ENCODE results near the gene SERPINA5. TPM values are rescaled to one million over a fixed set of nuclear protein-coding genes. Genes with fewer than 3 reads are reported as not detected.

Gene SERPINA5, protein sequence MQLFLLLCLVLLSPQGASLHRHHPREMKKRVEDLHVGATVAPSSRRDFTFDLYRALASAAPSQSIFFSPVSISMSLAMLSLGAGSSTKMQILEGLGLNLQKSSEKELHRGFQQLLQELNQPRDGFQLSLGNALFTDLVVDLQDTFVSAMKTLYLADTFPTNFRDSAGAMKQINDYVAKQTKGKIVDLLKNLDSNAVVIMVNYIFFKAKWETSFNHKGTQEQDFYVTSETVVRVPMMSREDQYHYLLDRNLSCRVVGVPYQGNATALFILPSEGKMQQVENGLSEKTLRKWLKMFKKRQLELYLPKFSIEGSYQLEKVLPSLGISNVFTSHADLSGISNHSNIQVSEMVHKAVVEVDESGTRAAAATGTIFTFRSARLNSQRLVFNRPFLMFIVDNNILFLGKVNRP
- polyA plus RNA-seq = 4.7 TPM in 1 of 2 replicates, not detected in the other
- not detected in 2 replicates for polyA minus RNA-seq

DNA sequence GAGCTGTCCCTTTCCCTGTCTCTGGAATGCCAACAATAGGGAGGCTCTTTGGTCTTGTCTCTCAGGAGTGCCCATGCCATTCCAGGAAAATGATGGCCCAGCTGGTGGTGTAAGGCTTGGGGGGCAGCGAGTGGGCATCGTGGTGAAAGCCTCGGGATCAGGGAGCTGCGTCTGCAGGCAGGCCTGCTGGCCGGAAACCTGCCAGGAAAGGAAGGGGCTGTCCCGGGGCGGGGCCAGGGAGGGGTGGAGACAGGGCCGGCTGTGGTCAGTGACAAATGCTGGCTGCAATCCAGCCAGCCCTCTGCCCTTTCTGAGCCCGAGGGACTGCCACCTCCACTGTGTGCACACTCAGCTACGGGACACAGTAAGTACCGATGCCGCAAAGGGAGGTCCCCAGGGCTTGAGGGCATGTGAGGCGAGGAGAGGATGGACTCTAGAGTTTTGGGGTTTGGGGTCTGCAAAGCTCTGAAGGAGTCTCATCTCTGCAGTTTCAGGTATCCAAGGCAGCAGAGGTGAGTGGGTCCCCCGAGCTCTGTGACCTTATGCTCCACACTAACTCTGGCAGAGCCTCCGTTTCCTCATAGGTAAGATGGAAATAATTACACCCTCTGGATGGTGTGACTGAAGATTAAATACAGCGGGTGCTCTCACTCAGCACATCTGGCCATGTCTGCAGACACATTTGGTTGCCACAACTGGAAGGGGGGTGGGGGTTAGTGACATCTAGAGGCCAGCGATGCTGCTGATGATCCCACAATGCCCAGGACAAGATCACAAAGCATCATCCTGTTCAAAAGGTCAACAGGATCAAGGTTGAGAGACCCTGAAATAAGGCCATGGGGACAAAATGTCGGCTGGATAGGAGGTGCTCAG is at the start of gene SERPINA5:
Gene SERPINA5 (plus strand): TSS at position 300 of the 873 bp plus-strand sequence. CDS start 5,937 bp downstream, outside the sequence.
- H3K79me2 ChIP-seq (replicated peaks; ENCODE audit: insufficient read depth, low read length) = no peaks in the 10 kb centered on the region
- no peaks in the 10 kb centered on the region for H3F3A ChIP-seq (ENCODE audit: insufficient read depth, low read length, poor library complexity, severe bottlenecking)
- no peaks in the 10 kb centered on the region for H3K27me3 ChIP-seq (ENCODE audit: insufficient read depth, low read depth, low read length)
- H2AFZ ChIP-seq (ENCODE audit: low read depth, low read length) = no peak within 1 kb of the TSS
- no peak within 1 kb of the TSS for H3K4me3 ChIP-seq (ENCODE audit: low read length)
- H3K27ac ChIP-seq (ENCODE audit: low read length) = no peak within 1 kb of the TSS
- H3K36me3 ChIP-seq (ENCODE audit: insufficient read depth, low read length) = no peaks in the 10 kb centered on the region
- no peaks in the 10 kb centered on the region for H3K9me3 ChIP-seq (ENCODE audit: low read length)
- TF ChIP-seq POLR2AphosphoS5 (IDR thresholded peaks at IDR 0.05) = no peak
- TF ChIP-seq, protein P1, sequence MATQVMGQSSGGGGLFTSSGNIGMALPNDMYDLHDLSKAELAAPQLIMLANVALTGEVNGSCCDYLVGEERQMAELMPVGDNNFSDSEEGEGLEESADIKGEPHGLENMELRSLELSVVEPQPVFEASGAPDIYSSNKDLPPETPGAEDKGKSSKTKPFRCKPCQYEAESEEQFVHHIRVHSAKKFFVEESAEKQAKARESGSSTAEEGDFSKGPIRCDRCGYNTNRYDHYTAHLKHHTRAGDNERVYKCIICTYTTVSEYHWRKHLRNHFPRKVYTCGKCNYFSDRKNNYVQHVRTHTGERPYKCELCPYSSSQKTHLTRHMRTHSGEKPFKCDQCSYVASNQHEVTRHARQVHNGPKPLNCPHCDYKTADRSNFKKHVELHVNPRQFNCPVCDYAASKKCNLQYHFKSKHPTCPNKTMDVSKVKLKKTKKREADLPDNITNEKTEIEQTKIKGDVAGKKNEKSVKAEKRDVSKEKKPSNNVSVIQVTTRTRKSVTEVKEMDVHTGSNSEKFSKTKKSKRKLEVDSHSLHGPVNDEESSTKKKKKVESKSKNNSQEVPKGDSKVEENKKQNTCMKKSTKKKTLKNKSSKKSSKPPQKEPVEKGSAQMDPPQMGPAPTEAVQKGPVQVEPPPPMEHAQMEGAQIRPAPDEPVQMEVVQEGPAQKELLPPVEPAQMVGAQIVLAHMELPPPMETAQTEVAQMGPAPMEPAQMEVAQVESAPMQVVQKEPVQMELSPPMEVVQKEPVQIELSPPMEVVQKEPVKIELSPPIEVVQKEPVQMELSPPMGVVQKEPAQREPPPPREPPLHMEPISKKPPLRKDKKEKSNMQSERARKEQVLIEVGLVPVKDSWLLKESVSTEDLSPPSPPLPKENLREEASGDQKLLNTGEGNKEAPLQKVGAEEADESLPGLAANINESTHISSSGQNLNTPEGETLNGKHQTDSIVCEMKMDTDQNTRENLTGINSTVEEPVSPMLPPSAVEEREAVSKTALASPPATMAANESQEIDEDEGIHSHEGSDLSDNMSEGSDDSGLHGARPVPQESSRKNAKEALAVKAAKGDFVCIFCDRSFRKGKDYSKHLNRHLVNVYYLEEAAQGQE (IDR thresholded peaks at IDR 0.05; ENCODE audit: borderline replicate concordance) = no peak
- TF ChIP-seq RAD21 (conservative IDR thresholded peaks at IDR 0.05) = no peak
- TF ChIP-seq, protein P2, sequence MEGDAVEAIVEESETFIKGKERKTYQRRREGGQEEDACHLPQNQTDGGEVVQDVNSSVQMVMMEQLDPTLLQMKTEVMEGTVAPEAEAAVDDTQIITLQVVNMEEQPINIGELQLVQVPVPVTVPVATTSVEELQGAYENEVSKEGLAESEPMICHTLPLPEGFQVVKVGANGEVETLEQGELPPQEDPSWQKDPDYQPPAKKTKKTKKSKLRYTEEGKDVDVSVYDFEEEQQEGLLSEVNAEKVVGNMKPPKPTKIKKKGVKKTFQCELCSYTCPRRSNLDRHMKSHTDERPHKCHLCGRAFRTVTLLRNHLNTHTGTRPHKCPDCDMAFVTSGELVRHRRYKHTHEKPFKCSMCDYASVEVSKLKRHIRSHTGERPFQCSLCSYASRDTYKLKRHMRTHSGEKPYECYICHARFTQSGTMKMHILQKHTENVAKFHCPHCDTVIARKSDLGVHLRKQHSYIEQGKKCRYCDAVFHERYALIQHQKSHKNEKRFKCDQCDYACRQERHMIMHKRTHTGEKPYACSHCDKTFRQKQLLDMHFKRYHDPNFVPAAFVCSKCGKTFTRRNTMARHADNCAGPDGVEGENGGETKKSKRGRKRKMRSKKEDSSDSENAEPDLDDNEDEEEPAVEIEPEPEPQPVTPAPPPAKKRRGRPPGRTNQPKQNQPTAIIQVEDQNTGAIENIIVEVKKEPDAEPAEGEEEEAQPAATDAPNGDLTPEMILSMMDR (IDR thresholded peaks at IDR 0.05; ENCODE audit: poor library complexity, severe bottlenecking) = no peak
- no peak for TF ChIP-seq MXI1 (conservative IDR thresholded peaks at IDR 0.05; ENCODE audit: poor library complexity, severe bottlenecking)
- no peak for TF ChIP-seq TAF1 (IDR thresholded peaks at IDR 0.05; ENCODE audit: low read depth)
- TF ChIP-seq EZH2 (IDR thresholded peaks at IDR 0.05; ENCODE audit: borderline replicate concordance, insufficient read depth, low read length, poor library complexity, severe bottlenecking) = no peak
- no peak for TF ChIP-seq SMC3 (conservative IDR thresholded peaks at IDR 0.05; ENCODE audit: poor library complexity)
- no peak for TF ChIP-seq EP300 (conservative IDR thresholded peaks at IDR 0.05; ENCODE audit: poor library complexity, severe bottlenecking)
- H3K9ac ChIP-seq (ENCODE audit: low read length) = no peak within 1 kb of the TSS
- H3K9me2 ChIP-seq (ENCODE audit: insufficient read depth, low read length) = no peaks in the 10 kb centered on the region
- H4K20me1 ChIP-seq (ENCODE audit: insufficient read depth) = no peaks in the 10 kb centered on the region
- H3K4me2 ChIP-seq (ENCODE audit: low read length) = no peak within 1 kb of the TSS

DNA sequence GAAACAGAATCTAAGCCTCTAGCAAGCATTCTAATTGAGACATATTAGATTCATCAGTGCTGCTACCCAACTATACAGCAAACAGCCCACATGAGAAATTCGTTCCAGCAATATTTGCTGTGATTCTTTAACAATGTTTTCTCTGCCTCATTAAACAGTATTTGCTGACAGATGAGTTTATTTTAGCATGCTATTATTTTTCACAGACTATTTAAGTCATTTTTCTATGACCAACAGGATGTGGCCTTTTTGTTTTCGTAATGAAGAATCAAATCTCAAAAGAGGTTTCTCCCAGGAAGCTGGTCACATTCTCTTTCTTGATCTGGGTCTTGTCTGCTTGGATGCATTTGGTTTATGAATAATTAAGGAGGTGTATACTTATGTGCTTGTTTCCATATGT is 48.8 kb upstream of the SERPINA5 start:
- H3K4me3 ChIP-seq (ENCODE audit: low read length) = no peak overlapping the region
- no peaks in the 10 kb centered on the region for H3K79me2 ChIP-seq (replicated peaks; ENCODE audit: insufficient read depth, low read length)
- no peak overlapping the region for H3K4me2 ChIP-seq (ENCODE audit: low read length)
- H3K9me3 ChIP-seq (ENCODE audit: low read length) = no peaks in the 10 kb centered on the region
- H3K27ac ChIP-seq (ENCODE audit: low read length) = no peak overlapping the region
- no peaks in the 10 kb centered on the region for H3K36me3 ChIP-seq (ENCODE audit: insufficient read depth, low read length)
- H3K9me2 ChIP-seq (ENCODE audit: insufficient read depth, low read length) = no peaks in the 10 kb centered on the region
- H3F3A ChIP-seq (ENCODE audit: insufficient read depth, low read length, poor library complexity, severe bottlenecking) = no peaks in the 10 kb centered on the region
- H3K27me3 ChIP-seq (ENCODE audit: insufficient read depth, low read depth, low read length) = no peaks in the 10 kb centered on the region
- no peak overlapping the region for H2AFZ ChIP-seq (ENCODE audit: low read depth, low read length)
- no peak for TF ChIP-seq EP300 (conservative IDR thresholded peaks at IDR 0.05; ENCODE audit: poor library complexity, severe bottlenecking)
- TF ChIP-seq MXI1 (conservative IDR thresholded peaks at IDR 0.05; ENCODE audit: poor library complexity, severe bottlenecking) = no peak
- TF ChIP-seq RAD21 (conservative IDR thresholded peaks at IDR 0.05) = no peak
- no peak for TF ChIP-seq TAF1 (IDR thresholded peaks at IDR 0.05; ENCODE audit: low read depth)
- TF ChIP-seq, protein P2 (IDR thresholded peaks at IDR 0.05; ENCODE audit: poor library complexity, severe bottlenecking) = no peak
- TF ChIP-seq, protein P1 (IDR thresholded peaks at IDR 0.05; ENCODE audit: borderline replicate concordance) = no peak
- TF ChIP-seq POLR2AphosphoS5 (IDR thresholded peaks at IDR 0.05) = no peak
- no peak for TF ChIP-seq SMC3 (conservative IDR thresholded peaks at IDR 0.05; ENCODE audit: poor library complexity)
- no peak for TF ChIP-seq EZH2 (IDR thresholded peaks at IDR 0.05; ENCODE audit: borderline replicate concordance, insufficient read depth, low read length, poor library complexity, severe bottlenecking)
- no peaks in the 10 kb centered on the region for H4K20me1 ChIP-seq (ENCODE audit: insufficient read depth)
- no peak overlapping the region for H3K9ac ChIP-seq (ENCODE audit: low read length)
